HL-60 (cell line): ENCODE measurements around the gene ANKRD61.

Source experiments
- DNase-seq, 2 experiments: peaks; one replicate each; pipeline ENCODE4 v3.0.0-alpha.2; 2010 to 2020; ENCODE audit warnings: low read depth in 1 of 2, low spot score in 1 of 2
- H3K27ac ChIP-seq: fragments of 250-450 bp; sonication (Bioruptor Pico); replicated peaks from 2 replicates; pipeline ENCODE4 v1.5.1; 2020; ENCODE audit warnings: mild to moderate bottlenecking, moderate library complexity
- H3K27me3 ChIP-seq: fragments of 250-450 bp; sonication (Bioruptor Pico); 2 replicates; pipeline ENCODE4 v1.5.1; 2021; ENCODE audit warnings: mild to moderate bottlenecking, moderate library complexity; ENCODE audit not compliant: insufficient read depth, poor library complexity, severe bottlenecking
- H3K4me3 ChIP-seq: replicated peaks from 2 replicates; pipeline ENCODE4 v1.5.1; 2011; ENCODE audit warnings: mild to moderate bottlenecking, control low read depth, low read length; ENCODE audit not compliant: insufficient read depth
- GABPA ChIP-seq: IDR thresholded peaks from 2 replicates; pipeline ENCODE4 v1.6.1; 2012; ENCODE audit warnings: low read depth
- POLR2AphosphoS5 ChIP-seq: IDR thresholded peaks from 2 replicates; pipeline ENCODE4 v1.6.1; 2012; ENCODE audit warnings: low read depth
- REST ChIP-seq: IDR thresholded peaks from 2 replicates; pipeline ENCODE4 v1.6.1; 2012; ENCODE audit warnings: low read depth; ENCODE audit not compliant: insufficient replicate concordance
- SPI1 ChIP-seq: IDR thresholded peaks from 2 replicates; pipeline ENCODE4 v1.6.1; 2012; ENCODE audit warnings: low read depth, mild to moderate bottlenecking, borderline replicate concordance
- TF ChIP-seq, protein P1 (sequence below): IDR thresholded peaks from one replicate; pipeline ENCODE4 v1.5.1; 2011; ENCODE audit warnings: low read length, control low read depth, inconsistent platforms; ENCODE audit not compliant: insufficient read depth

ANKRD61 gene

GRCh38 chr7:6031567-6031966, 391 bp downstream of the ANKRD61 start:
- DNase-seq, result no peak
- H3K27ac ChIP-seq, result no peak overlapping the region
- H3K27me3 ChIP-seq, result no peaks in the 10 kb centered on the region
- no peak overlapping the region for H3K4me3 ChIP-seq
- TF ChIP-seq REST, result no peak
- TF ChIP-seq GABPA, result no peak
- TF ChIP-seq POLR2AphosphoS5, result no peak
- TF ChIP-seq SPI1, result no peak
- TF ChIP-seq, protein P1, sequence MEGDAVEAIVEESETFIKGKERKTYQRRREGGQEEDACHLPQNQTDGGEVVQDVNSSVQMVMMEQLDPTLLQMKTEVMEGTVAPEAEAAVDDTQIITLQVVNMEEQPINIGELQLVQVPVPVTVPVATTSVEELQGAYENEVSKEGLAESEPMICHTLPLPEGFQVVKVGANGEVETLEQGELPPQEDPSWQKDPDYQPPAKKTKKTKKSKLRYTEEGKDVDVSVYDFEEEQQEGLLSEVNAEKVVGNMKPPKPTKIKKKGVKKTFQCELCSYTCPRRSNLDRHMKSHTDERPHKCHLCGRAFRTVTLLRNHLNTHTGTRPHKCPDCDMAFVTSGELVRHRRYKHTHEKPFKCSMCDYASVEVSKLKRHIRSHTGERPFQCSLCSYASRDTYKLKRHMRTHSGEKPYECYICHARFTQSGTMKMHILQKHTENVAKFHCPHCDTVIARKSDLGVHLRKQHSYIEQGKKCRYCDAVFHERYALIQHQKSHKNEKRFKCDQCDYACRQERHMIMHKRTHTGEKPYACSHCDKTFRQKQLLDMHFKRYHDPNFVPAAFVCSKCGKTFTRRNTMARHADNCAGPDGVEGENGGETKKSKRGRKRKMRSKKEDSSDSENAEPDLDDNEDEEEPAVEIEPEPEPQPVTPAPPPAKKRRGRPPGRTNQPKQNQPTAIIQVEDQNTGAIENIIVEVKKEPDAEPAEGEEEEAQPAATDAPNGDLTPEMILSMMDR, result no peak

GRCh38 chr7:6032167-6032566, 991 bp downstream of the ANKRD61 start:
- Histone ChIP-seq H3K4me3 (no peak overlapping the region), H3K27ac (no peak overlapping the region), H3K27me3 (no peaks in the 10 kb centered on the region)
- DNase-seq, result no peak
- TF ChIP-seq POLR2AphosphoS5 (no peak), REST (no peak), GABPA (no peak), SPI1 (no peak)
- TF ChIP-seq, protein P1, result no peak

- no peak overlapping the region for H3K27ac ChIP-seq
- DNase-seq, result no peak
- no peak overlapping the region for H3K4me3 ChIP-seq
- TF ChIP-seq SPI1 (no peak), REST (no peak), POLR2AphosphoS5 (no peak), GABPA (no peak)
- TF ChIP-seq, protein P1, result no peak
- H3K27me3 ChIP-seq, result no peaks in the 10 kb centered on the region
Measured at GRCh38 chr7:6032641-6033040, 1.5 kb downstream of the ANKRD61 start.
